NCI-H2081 (cell line): ENCODE measurements around the gene CYP4F11.
A peak's percentile ranks its signal among the peaks of the same experiment; 100 is the strongest.
"Not testable (repeated sequence)": the region's sequence is repeated elsewhere in the genome, so short reads cannot be mapped to it uniquely, and the experiment has no call there.

Experiments used
- DNase-seq, 2 experiments: peaks; one replicate each; lab custom pipeline; 2025; lab: John Stamatoyannopoulos, UW

CYP4F11 gene

DNA sequence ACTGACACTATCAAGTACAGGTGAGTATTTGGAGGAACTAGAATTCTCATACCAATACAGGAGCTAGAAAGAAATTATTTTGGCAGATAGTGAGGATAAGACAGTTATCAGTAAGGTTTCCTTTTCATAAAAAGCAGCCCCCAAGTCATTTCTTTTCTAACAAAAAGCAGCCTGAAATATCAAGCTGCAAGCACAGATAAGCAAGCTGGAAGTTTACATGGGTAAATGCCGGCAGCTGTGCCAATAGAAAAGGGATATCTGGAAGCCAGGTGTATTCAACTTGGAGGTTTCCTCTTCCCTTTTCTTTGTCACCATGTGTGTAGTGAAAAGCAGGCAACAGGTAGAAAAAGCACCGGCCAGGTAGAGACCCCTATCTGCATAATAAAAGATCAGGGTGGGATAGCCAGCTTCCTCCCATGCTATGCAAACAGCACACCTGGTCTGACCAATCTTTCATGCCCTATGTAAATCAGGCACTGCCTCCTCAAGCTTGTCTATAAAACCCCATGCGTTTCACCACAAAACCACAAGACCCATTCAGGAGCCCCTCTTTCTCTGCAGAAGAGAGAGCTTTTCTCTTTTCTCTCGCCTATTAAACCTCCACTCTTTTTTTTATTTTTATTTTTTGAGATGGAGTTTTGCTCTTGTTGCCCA is 59.4 kb downstream of the CYP4F11 start:
- no peak for DNase-seq

DNA sequence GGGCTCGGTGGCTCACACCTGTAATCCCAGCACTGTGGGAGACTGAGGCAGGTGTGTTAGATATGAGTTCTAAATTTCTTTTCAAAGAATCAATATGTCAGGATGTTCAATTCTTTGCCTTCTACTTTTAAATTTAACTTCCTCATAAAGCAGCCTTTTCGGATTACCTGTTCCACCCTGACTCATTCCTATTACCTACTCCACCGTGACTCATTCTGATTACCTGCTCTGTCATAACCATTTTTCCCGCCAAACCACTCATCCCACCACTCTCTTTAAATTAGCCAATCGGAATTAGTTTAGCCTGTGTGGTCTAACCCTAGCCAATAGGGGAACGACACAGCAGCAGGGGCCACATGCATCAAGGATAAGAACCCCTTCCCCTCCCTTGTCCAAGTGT is 60.6 kb downstream of the CYP4F11 start:
- not testable (repeated sequence) for DNase-seq

DNA sequence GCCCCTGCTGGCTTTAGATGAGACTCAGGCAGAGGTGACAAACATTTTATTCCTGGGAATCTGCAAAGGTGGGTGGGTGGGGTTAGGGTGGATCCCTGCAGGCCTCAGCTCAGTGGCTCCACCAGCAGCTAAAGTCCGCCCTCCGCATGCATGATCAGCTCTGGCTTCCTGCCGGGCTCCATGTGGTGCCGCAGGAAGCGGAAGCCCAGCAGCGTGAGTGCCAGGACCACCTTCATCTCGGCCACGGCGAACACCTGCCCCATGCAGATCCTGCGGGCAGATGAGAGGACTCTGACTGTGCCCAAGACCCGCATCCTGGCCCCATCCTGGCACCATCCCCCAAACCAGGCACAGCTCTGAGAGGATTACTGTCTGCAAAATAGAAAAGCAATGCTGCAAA is 62.8 kb downstream of the CYP4F11 start:
- DNase-seq: no peak

DNA sequence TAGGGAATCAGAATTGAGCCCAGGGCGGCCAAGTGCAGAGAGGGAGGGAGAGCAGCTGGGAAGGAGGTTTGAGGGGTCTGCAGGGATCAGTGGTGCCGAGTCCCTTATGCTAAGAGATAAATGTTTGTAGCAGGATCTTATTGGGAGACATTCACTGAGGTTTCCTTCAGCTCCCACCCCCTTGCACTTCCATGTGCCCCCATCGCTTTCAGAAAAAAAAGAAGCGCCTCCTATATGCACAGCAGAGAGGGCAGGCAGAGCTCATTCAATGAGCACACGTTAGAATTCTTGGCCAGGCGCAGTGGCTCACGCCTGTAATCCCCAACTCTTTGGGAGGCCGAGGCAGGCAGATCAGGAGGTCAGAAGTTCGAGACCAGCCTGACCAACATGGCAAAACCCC is 64.5 kb downstream of the CYP4F11 start:
- DNase-seq: no peak

DNA sequence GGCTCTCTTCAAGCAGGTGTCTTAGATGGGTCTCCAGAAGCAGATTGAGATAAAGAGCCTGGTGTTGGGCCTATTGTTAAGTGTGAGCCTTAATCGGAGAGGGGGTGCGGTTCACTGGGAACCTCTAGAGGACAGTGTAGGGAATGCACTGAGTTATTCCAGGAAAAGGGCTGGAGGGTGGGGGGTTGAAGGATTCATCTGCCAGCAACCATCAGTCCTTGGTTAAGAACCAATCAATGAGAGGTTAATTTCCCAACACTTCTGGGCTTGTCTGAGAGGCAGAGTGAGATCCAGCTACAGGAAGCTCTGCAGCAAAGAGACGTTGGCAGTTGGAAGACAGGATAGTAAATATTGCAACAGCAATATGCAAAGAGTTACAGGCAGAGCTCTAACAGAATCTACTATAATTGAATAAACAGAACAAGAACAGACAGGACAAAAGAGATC is 65.2 kb downstream of the CYP4F11 start:
- DNase-seq: peak in 1 of 2 experiments; percentile 5

DNA sequence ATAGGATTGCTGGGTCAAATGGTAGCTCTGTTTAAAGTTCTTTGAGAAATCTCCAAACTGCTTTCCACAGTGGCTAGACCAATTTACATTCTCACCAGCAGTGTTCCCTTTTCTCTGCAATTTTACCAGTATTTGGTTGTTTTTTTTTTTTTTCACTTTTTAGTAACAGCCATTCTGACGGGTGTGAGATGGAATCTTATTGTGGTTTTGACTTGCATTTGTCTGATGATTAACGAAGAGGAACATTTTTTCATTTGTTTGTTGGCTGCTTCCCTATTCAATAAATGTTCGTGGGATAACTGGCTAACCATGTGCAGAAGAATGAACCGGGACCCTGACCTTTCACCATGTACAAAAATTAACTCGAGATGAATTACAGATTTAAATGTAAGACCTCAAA is 67.7 kb downstream of the CYP4F11 start:
- no peak for DNase-seq

DNA sequence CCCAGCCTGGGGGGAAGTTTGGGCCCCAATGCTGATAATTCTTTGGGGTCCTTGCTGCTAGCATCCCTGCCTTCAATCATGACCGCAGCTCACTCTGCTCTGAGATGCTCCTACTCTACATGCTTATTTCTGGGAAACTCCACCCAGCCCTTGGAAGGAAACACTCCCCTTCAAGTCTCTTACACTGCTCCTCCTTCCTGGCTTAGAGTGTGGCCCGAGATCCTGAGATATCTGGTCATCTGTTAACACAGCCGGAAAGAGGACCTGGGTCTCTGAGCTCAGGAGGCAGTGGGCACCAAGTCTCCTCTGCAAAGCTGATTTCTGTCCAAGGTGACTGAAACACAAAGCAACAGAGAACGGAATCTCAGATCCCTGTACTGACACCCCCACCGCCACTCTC is 69.5 kb downstream of the CYP4F11 start:
- no peak for DNase-seq

DNA sequence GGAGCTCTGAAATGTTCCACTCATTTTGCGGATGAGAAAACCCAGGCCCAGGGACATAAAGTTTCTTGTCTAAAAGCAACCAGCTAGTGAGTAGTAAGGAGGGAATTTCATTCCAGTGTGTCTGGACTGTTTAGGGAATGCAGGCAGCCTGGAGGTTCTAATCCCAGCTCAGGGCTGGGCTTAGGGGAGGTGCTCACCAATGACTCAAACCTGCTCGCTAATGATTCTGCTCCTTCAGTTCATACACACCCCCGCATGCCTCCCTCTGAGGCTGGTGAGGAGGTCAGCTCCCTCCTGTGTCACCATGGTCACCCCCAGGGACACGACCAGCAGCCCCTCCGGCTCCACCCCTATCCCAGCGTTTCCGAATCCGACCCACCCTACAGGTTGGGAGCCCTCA is 71.1 kb downstream of the CYP4F11 start:
- no peak for DNase-seq

DNA sequence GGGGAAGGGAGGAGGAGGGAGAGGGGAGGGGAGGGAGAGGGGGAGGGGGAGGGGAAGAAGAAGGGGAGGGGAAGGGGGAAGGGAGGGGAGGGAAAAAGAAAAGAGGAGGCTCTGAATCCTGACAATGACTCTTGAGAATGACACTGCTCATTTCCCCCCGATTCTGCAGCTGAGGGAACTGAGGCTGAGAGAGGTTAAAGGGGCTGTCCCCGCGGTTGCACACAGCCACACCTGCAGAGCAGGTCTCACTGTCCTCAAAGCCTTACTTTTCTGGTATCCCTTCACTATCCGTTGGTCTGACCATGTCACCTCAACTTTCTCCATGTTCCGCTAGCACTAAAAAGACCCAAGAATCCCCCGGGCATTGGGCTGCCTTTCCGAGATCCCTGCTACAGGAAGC is 71.9 kb downstream of the CYP4F11 start:
- no peak for DNase-seq
